Measurements from ENCODE around the gene PRR5L. TPM values are rescaled to one million over a fixed set of nuclear protein-coding genes. Genes with fewer than 3 reads are reported as not detected.
A peak's percentile ranks its signal among the peaks of the same experiment; 100 is the strongest.

Gene PRR5L
- total and polyA plus RNA-seq, 9 of the 15 experiments (the other 6 are each of a cell fraction or from before 2014, with no cell fraction given) = 0.11 to 0.60 (median 0.36) TPM; not detected in 2

DNA sequence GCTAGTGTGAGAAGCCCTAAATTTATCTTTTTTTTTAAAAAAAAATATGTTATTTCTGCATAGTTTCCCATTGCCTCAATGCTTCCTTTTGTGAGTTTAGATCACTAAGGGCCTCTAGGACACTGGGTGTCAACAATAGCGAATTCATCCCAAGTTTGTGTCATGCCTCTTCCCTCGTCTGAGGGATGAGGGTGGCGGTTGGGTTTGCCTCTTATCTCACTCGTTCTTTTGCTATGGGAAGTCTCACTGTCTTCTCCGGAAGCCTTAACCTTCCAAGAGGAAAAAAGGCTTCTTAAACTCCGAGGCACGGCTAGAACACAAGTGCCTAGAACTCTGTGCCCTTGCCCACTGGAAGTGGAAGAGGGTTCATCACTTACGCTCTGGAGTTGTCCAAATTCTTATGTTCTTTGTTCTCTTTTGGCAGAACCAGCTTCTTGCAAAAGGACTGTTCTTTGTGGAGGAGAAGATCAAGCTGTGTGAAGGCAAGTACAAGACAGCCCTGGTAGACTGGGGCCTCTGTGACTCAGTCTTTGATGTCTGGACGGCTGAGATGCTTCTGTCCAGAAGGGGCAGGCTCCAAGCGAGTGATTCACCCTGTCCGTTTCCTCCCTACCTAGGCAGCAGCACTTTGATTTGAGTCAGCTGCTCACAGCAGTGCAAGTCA lies 135.5 kb downstream of the PRR5L start (continued):
- TF ChIP-seq, protein P1, sequence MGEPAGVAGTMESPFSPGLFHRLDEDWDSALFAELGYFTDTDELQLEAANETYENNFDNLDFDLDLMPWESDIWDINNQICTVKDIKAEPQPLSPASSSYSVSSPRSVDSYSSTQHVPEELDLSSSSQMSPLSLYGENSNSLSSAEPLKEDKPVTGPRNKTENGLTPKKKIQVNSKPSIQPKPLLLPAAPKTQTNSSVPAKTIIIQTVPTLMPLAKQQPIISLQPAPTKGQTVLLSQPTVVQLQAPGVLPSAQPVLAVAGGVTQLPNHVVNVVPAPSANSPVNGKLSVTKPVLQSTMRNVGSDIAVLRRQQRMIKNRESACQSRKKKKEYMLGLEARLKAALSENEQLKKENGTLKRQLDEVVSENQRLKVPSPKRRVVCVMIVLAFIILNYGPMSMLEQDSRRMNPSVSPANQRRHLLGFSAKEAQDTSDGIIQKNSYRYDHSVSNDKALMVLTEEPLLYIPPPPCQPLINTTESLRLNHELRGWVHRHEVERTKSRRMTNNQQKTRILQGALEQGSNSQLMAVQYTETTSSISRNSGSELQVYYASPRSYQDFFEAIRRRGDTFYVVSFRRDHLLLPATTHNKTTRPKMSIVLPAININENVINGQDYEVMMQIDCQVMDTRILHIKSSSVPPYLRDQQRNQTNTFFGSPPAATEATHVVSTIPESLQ (CRISPR knock-in tag; IDR thresholded peaks at IDR 0.05) = no peak
- TF ChIP-seq CBX3 (IDR thresholded peaks at IDR 0.05; ENCODE audit: borderline replicate concordance in 1 of 2, low read length in 2 of 2) = peak in 1 of 2 experiments; percentile 26; a peak in 1 of 3 replicates
- TF ChIP-seq ZNF282 (CRISPR knock-in tag; IDR thresholded peaks at IDR 0.05) = no peak
- peak; percentile 82 for TF ChIP-seq SMAD4 (CRISPR knock-in tag; conservative IDR thresholded peaks at IDR 0.05)
- 0 out of 2 replicates have a peak, but pooled peaks have one; percentile 6 for TF ChIP-seq MAFG (tag; conservative IDR thresholded peaks at IDR 0.05)
- TF ChIP-seq RCOR1 (IDR thresholded peaks at IDR 0.05; ENCODE audit: borderline replicate concordance in 1 of 2, low read depth in 2 of 2, low read length in 2 of 2) = peak in 1 of 2 experiments; percentile 75; a peak in 2 of 4 replicates
- TF ChIP-seq IRF2 (CRISPR knock-in tag; IDR thresholded peaks at IDR 0.05) = no peak
- peak; percentile 74; the same call in 1 of the 2 replicates for TF ChIP-seq JUN (IDR thresholded peaks at IDR 0.05; ENCODE audit: borderline replicate concordance, low read depth, low read length)
- TF ChIP-seq JUN (CRISPR knock-in tag; IDR thresholded peaks at IDR 0.05; ENCODE audit: borderline replicate concordance) = no peak
- no peak for TF ChIP-seq NONO (IDR thresholded peaks at IDR 0.05; ENCODE audit: low read depth in 2 of 2, low read length in 1 of 2)
- TF ChIP-seq ZNF134 (CRISPR knock-in tag; conservative IDR thresholded peaks at IDR 0.05) = no peak
- TF ChIP-seq HDAC3 (IDR thresholded peaks at IDR 0.05; ENCODE audit: borderline replicate concordance, partially characterized antibody) = no peak
- TF ChIP-seq TCF7 (IDR thresholded peaks at IDR 0.05; ENCODE audit: borderline replicate concordance) = peak; percentile 93; the same call in 1 of the 2 replicates
- no peak for TF ChIP-seq E2F5 (CRISPR knock-in tag; IDR thresholded peaks at IDR 0.05)
- peak; percentile 86 for TF ChIP-seq JUND (IDR thresholded peaks at IDR 0.05; ENCODE audit: borderline replicate concordance, low read depth, low read length)
- TF ChIP-seq JUND (tag; IDR thresholded peaks at IDR 0.05; ENCODE audit: borderline replicate concordance, low read depth, low read length) = peak; percentile 83; the same call in 2 of the 3 replicates
- TF ChIP-seq, protein P2, sequence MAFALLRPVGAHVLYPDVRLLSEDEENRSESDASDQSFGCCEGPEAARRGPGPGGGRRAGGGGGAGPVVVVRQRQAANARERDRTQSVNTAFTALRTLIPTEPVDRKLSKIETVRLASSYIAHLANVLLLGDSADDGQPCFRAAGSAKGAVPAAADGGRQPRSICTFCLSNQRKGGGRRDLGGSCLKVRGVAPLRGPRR (CRISPR knock-in tag; IDR thresholded peaks at IDR 0.05) = no peak
- TF ChIP-seq, protein P3, sequence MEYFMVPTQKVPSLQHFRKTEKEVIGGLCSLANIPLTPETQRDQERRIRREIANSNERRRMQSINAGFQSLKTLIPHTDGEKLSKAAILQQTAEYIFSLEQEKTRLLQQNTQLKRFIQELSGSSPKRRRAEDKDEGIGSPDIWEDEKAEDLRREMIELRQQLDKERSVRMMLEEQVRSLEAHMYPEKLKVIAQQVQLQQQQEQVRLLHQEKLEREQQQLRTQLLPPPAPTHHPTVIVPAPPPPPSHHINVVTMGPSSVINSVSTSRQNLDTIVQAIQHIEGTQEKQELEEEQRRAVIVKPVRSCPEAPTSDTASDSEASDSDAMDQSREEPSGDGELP (CRISPR knock-in tag; IDR thresholded peaks at IDR 0.05; ENCODE audit: borderline replicate concordance) = peak; percentile 27; the same call in 1 of the 2 replicates
- TF ChIP-seq SREBF1 (IDR thresholded peaks at IDR 0.05; ENCODE audit: borderline replicate concordance, low read depth, low read length) = no peak
- TF ChIP-seq, protein P4, sequence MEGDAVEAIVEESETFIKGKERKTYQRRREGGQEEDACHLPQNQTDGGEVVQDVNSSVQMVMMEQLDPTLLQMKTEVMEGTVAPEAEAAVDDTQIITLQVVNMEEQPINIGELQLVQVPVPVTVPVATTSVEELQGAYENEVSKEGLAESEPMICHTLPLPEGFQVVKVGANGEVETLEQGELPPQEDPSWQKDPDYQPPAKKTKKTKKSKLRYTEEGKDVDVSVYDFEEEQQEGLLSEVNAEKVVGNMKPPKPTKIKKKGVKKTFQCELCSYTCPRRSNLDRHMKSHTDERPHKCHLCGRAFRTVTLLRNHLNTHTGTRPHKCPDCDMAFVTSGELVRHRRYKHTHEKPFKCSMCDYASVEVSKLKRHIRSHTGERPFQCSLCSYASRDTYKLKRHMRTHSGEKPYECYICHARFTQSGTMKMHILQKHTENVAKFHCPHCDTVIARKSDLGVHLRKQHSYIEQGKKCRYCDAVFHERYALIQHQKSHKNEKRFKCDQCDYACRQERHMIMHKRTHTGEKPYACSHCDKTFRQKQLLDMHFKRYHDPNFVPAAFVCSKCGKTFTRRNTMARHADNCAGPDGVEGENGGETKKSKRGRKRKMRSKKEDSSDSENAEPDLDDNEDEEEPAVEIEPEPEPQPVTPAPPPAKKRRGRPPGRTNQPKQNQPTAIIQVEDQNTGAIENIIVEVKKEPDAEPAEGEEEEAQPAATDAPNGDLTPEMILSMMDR (IDR thresholded peaks at IDR 0.05 in 2 of 3, conservative IDR thresholded peaks at IDR 0.05 in 1 of 3; ENCODE audit: insufficient read depth in 2 of 3, low read depth in 1 of 3, low read length in 3 of 3) = peak; percentile 29 to 39 (median 35); a peak in 4 of 6 replicates

All from K562 (cell line).